ENCODE data around the gene APLP1. TPM values are rescaled to one million over a fixed set of nuclear protein-coding genes. Genes with fewer than 3 reads are reported as not detected.
"Not testable (repeated sequence)": the region's sequence is repeated elsewhere in the genome, so short reads cannot be mapped to it uniquely, and the experiment has no call there.

APLP1 gene
- total RNA-seq, 1 donor from 2014 or later, result 2.1 TPM

GRCh38 chr19:35861640-35862160 lies 6.7 kb upstream of the APLP1 start:
- Histone ChIP-seq H3K27me3 (ENCODE audit: control insufficient read depth in 3 of 3, insufficient read depth in 3 of 3, low read length in 3 of 3) (peaks cover 59 to 74% (median 67%) of the 10 kb centered on the region in 3 donors), H3K27ac (ENCODE audit: low read depth, low read length) (no peak overlapping the region), H3K4me3 (ENCODE audit: low read length in 3 of 3) (no peak overlapping the region), H3K9me3 (ENCODE audit: control insufficient read depth in 3 of 3, low read length in 3 of 3) (no peaks in the 10 kb centered on the region), H3K9ac (ENCODE audit: low read depth in 1 of 3, low read length in 3 of 3) (no peak overlapping the region), H3K36me3 (ENCODE audit: control insufficient read depth in 3 of 3, insufficient read depth in 3 of 3, low read length in 3 of 3) (no peaks in the 10 kb centered on the region), H3K4me1 (ENCODE audit: control insufficient read depth in 3 of 3, insufficient read depth in 3 of 3, low read length in 3 of 3) (peaks cover 0 to 3% (median 2%) of the 10 kb centered on the region in 3 donors)

DNA sequence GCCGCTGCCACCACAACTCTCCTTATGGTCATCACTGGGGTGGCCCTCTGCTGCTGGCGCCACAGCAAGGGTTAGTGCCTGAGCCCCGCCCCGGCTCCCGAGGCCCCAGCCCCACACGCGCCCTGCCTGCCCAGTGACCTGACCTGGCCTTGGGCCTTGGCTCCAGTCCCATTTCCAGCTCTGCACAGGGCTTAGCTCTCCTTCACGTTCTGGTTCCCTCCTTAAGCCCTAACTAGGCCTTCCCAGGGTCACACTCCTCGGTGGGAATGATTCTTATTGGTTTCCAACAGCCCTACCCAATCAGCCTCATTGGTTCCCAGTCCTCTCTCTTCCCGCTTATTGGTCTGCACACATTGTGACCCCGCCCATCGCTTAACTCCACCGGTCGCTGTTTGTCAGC lies 5.8 kb upstream of the APLP1 start:
- Histone ChIP-seq H3K9ac (ENCODE audit: low read depth in 1 of 3, low read length in 3 of 3) (no peak overlapping the region), H3K36me3 (ENCODE audit: control insufficient read depth in 3 of 3, insufficient read depth in 3 of 3, low read length in 3 of 3) (no peaks in the 10 kb centered on the region), H3K27me3 (ENCODE audit: control insufficient read depth in 3 of 3, insufficient read depth in 3 of 3, low read length in 3 of 3) (peaks cover 53 to 66% (median 65%) of the 10 kb centered on the region in 3 donors), H3K9me3 (ENCODE audit: control insufficient read depth in 3 of 3, low read length in 3 of 3) (no peaks in the 10 kb centered on the region), H3K4me3 (ENCODE audit: low read length in 3 of 3) (no peak overlapping the region), H3K27ac (ENCODE audit: low read depth, low read length) (no peak overlapping the region), H3K4me1 (ENCODE audit: control insufficient read depth in 3 of 3, insufficient read depth in 3 of 3, low read length in 3 of 3) (no peaks in the 10 kb centered on the region)

- Histone ChIP-seq H3K4me1 (ENCODE audit: control insufficient read depth in 3 of 3, insufficient read depth in 3 of 3, low read length in 3 of 3) (peaks cover 0 to under 1% (median 0%) of the 10 kb centered on the region in 3 donors), H3K27me3 (ENCODE audit: control insufficient read depth in 3 of 3, insufficient read depth in 3 of 3, low read length in 3 of 3) (peaks cover 56 to 69% (median 62%) of the 10 kb centered on the region in 3 donors), H3K9ac (ENCODE audit: low read depth in 1 of 3, low read length in 3 of 3) (no peak overlapping the region), H3K9me3 (ENCODE audit: control insufficient read depth in 3 of 3, low read length in 3 of 3) (no peaks in the 10 kb centered on the region), H3K36me3 (ENCODE audit: control insufficient read depth in 3 of 3, insufficient read depth in 3 of 3, low read length in 3 of 3) (no peaks in the 10 kb centered on the region), H3K4me3 (ENCODE audit: low read length in 3 of 3) (no peak overlapping the region), H3K27ac (ENCODE audit: low read depth, low read length) (no peak overlapping the region)
These were observed 5.4 kb upstream of the APLP1 start for GRCh38 chr19:35863018-35863417.

GRCh38 chr19:35868823-35869326 lies 501 bp downstream of the APLP1 start:
- Histone ChIP-seq H3K36me3 (ENCODE audit: control insufficient read depth in 3 of 3, insufficient read depth in 3 of 3, low read length in 3 of 3) (no peaks in the 10 kb centered on the region), H3K4me1 (ENCODE audit: control insufficient read depth in 3 of 3, insufficient read depth in 3 of 3, low read length in 3 of 3) (peaks cover 4 to 13% (median 12%) of the 10 kb centered on the region in 3 donors), H3K9ac (ENCODE audit: low read depth in 1 of 3, low read length in 3 of 3) (no peak overlapping the region), H3K27ac (ENCODE audit: low read depth, low read length) (no peak overlapping the region), H3K27me3 (ENCODE audit: control insufficient read depth in 3 of 3, insufficient read depth in 3 of 3, low read length in 3 of 3) (peaks cover 44 to 56% (median 55%) of the 10 kb centered on the region in 3 donors), H3K9me3 (ENCODE audit: control insufficient read depth in 3 of 3, low read length in 3 of 3) (no peaks in the 10 kb centered on the region), H3K4me3 (ENCODE audit: low read length in 3 of 3) (no peak overlapping the region)

GRCh38 chr19:35869327-35870123 lies 1.2 kb downstream of the APLP1 start:
- Histone ChIP-seq H3K27me3 (ENCODE audit: control insufficient read depth in 3 of 3, insufficient read depth in 3 of 3, low read length in 3 of 3) (peaks cover 44 to 55% (median 52%) of the 10 kb centered on the region in 3 donors), H3K9ac (ENCODE audit: low read depth in 1 of 3, low read length in 3 of 3) (no peak overlapping the region)

GRCh38 chr19:35870124-35870736 lies 1.9 kb downstream of the APLP1 start:
- not testable (repeated sequence) for H3K36me3 ChIP-seq (ENCODE audit: control insufficient read depth in 3 of 3, insufficient read depth in 3 of 3, low read length in 3 of 3); H3K4me3 ChIP-seq (ENCODE audit: low read length in 3 of 3); H3K9ac ChIP-seq (ENCODE audit: low read depth in 1 of 3, low read length in 3 of 3); H3K27ac ChIP-seq (ENCODE audit: low read depth, low read length); H3K9me3 ChIP-seq (ENCODE audit: control insufficient read depth in 3 of 3, low read length in 3 of 3)
- peaks cover 44 to 54% (median 50%) of the 10 kb centered on the region in 3 donors for H3K27me3 ChIP-seq (ENCODE audit: control insufficient read depth in 3 of 3, insufficient read depth in 3 of 3, low read length in 3 of 3)
- peaks cover 4 to 13% (median 12%) of the 10 kb centered on the region in 3 donors for H3K4me1 ChIP-seq (ENCODE audit: control insufficient read depth in 3 of 3, insufficient read depth in 3 of 3, low read length in 3 of 3)

More at GRCh38 chr19:35869327-35870123, 1.2 kb downstream of the APLP1 start:
- no peak overlapping the region for H3K27ac ChIP-seq (ENCODE audit: low read depth, low read length)
- no peaks in the 10 kb centered on the region for H3K36me3 ChIP-seq (ENCODE audit: control insufficient read depth in 3 of 3, insufficient read depth in 3 of 3, low read length in 3 of 3)
- H3K4me3 ChIP-seq (ENCODE audit: low read length in 3 of 3), result no peak overlapping the region
- peaks cover 4 to 13% (median 12%) of the 10 kb centered on the region in 3 donors for H3K4me1 ChIP-seq (ENCODE audit: control insufficient read depth in 3 of 3, insufficient read depth in 3 of 3, low read length in 3 of 3)
- H3K9me3 ChIP-seq (ENCODE audit: control insufficient read depth in 3 of 3, low read length in 3 of 3), result no peaks in the 10 kb centered on the region

DNA sequence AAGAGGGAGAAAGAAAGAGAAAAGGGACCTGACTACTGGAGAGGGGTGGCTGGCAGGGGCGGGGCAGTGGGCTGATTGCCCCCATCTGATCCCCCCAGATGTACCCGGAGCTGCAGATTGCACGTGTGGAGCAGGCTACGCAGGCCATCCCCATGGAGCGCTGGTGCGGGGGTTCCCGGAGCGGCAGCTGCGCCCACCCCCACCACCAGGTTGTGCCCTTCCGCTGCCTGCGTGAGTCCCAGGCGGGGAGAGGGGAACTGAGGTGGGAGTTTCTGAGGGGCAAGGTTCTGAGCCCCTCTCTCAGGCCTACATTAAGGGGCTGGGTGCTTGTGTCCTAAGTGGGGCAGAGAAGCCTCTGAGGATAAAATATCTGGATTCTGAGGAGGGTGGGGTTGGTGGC lies 2.4 kb downstream of the APLP1 start:
- peaks cover 44 to 49% (median 44%) of the 10 kb centered on the region in 3 donors for H3K27me3 ChIP-seq (ENCODE audit: control insufficient read depth in 3 of 3, insufficient read depth in 3 of 3, low read length in 3 of 3)
- no peak overlapping the region for H3K4me3 ChIP-seq (ENCODE audit: low read length in 3 of 3)
- H3K9me3 ChIP-seq (ENCODE audit: control insufficient read depth in 3 of 3, low read length in 3 of 3), result no peaks in the 10 kb centered on the region
- no peaks in the 10 kb centered on the region for H3K36me3 ChIP-seq (ENCODE audit: control insufficient read depth in 3 of 3, insufficient read depth in 3 of 3, low read length in 3 of 3)
- H3K27ac ChIP-seq (ENCODE audit: low read depth, low read length), result no peak overlapping the region
- peaks cover 4 to 13% (median 12%) of the 10 kb centered on the region in 3 donors for H3K4me1 ChIP-seq (ENCODE audit: control insufficient read depth in 3 of 3, insufficient read depth in 3 of 3, low read length in 3 of 3)
- H3K9ac ChIP-seq (ENCODE audit: low read depth in 1 of 3, low read length in 3 of 3), result no peak overlapping the region

DNA sequence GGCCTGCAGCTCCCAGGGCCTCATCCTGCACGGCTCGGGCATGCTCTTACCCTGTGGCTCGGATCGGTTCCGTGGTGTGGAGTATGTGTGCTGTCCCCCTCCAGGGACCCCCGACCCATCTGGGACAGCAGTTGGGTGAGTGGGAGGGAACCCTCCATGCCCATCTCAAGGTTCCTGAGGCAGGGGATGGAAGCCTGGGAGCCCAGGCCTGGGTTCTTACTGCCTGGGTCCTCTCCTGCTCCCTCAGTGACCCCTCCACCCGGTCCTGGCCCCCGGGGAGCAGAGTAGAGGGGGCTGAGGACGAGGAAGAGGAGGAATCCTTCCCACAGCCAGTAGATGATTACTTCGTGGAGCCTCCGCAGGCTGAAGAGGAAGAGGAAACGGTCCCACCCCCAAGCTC lies 3.2 kb downstream of the APLP1 start:
- peaks cover 41 to 46% (median 42%) of the 10 kb centered on the region in 3 donors for H3K27me3 ChIP-seq (ENCODE audit: control insufficient read depth in 3 of 3, insufficient read depth in 3 of 3, low read length in 3 of 3)
- no peaks in the 10 kb centered on the region for H3K9me3 ChIP-seq (ENCODE audit: control insufficient read depth in 3 of 3, low read length in 3 of 3)
- peaks cover 4 to 13% (median 12%) of the 10 kb centered on the region in 3 donors for H3K4me1 ChIP-seq (ENCODE audit: control insufficient read depth in 3 of 3, insufficient read depth in 3 of 3, low read length in 3 of 3)
- no peaks in the 10 kb centered on the region for H3K36me3 ChIP-seq (ENCODE audit: control insufficient read depth in 3 of 3, insufficient read depth in 3 of 3, low read length in 3 of 3)
- H3K27ac ChIP-seq (ENCODE audit: low read depth, low read length), result no peak overlapping the region
- no peak overlapping the region for H3K4me3 ChIP-seq (ENCODE audit: low read length in 3 of 3)
- no peak overlapping the region for H3K9ac ChIP-seq (ENCODE audit: low read depth in 1 of 3, low read length in 3 of 3)

GRCh38 chr19:35872180-35872579 lies 3.8 kb downstream of the APLP1 start:
- Histone ChIP-seq H3K4me1 (ENCODE audit: control insufficient read depth in 3 of 3, insufficient read depth in 3 of 3, low read length in 3 of 3) (peaks cover 4 to 13% (median 12%) of the 10 kb centered on the region in 3 donors), H3K36me3 (ENCODE audit: control insufficient read depth in 3 of 3, insufficient read depth in 3 of 3, low read length in 3 of 3) (no peaks in the 10 kb centered on the region), H3K27me3 (ENCODE audit: control insufficient read depth in 3 of 3, insufficient read depth in 3 of 3, low read length in 3 of 3) (peaks cover 39 to 49% (median 43%) of the 10 kb centered on the region in 3 donors), H3K9ac (ENCODE audit: low read depth in 1 of 3, low read length in 3 of 3) (no peak overlapping the region), H3K9me3 (ENCODE audit: control insufficient read depth in 3 of 3, low read length in 3 of 3) (no peaks in the 10 kb centered on the region), H3K4me3 (ENCODE audit: low read length in 3 of 3) (no peak overlapping the region), H3K27ac (ENCODE audit: low read depth, low read length) (no peak overlapping the region)
